Measurements from ENCODE around the gene DEK. TPM values are rescaled to one million over a fixed set of nuclear protein-coding genes. Genes with fewer than 3 reads are reported as not detected.
"Not testable (repeated sequence)": the region's sequence is repeated elsewhere in the genome, so short reads cannot be mapped to it uniquely, and the experiment has no call there.

DEK gene
- total RNA-seq, 1 experiment from 2014 or later: 173 TPM

- DNase-seq (ENCODE audit: low read depth): no peak
Measured at GRCh38 chr6:18207438-18207837, 56.9 kb downstream of the DEK start.

GRCh38 chr6:18206591-18206990 is 57.7 kb downstream of the DEK start:
- no peak for DNase-seq (ENCODE audit: low read depth)

GRCh38 chr6:18204691-18205090 is 59.6 kb downstream of the DEK start:
- no peak for DNase-seq (ENCODE audit: low read depth)

DNA sequence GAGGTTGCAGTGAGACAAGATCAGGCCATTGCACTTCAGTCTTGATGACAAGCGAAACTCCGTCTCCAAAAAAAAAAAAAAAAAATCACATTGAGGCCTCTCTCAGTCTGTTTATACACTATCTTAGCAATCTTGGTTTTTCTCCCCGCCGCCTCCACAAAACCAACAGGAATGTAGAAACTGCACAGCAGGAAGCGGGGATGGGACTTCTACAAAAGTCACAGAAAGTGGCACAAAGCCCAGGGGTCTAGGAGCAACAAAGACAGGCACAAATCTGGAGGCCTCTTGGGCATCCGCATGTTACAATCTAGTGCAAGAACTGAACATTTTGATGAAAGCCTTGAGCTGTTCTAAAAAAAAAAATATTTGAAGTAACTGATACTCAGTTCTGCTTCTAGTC is 60.5 kb downstream of the DEK start:
- DNase-seq (ENCODE audit: low read depth): no peak

DNA sequence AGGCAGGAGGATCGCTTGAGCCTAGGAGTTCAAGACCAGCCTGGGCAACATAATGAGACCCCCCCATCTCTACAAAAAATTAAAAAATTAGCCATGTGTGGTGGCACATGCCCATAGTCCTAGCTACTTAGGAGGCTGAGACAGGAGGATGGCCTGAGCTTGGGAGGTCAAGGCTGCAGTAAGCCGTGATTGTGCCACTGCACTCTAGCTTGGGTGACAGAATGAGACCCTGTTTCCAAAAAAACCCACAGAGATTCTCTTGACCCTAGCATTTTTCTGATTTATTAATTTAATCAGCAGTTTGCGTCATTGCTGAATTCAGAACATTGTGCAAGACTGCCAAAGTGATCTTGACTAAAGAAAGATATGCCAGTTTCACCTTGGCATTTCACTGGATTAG is 72.3 kb downstream of the DEK start:
- no peak for DNase-seq (ENCODE audit: low read depth)

DNA sequence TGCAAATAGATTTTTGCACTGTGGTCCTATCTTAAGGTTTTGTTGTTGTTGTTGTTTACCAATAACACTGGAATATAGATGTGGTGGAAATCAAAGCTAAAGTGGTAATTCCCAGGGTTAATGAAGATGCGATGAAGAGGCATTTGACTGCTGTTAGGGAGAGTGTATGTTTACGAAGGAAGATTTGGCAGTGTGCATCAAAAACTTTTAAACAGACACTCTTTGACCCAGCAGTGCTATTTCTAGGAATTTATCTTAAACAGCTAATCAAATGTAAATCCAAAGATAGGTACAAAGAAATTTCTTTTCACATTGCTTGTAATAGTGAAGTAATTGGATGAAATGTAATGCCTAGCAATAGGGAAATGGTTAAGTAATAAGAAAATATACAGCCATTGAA is 75.1 kb downstream of the DEK start:
- no peak for DNase-seq (ENCODE audit: low read depth)

DNA sequence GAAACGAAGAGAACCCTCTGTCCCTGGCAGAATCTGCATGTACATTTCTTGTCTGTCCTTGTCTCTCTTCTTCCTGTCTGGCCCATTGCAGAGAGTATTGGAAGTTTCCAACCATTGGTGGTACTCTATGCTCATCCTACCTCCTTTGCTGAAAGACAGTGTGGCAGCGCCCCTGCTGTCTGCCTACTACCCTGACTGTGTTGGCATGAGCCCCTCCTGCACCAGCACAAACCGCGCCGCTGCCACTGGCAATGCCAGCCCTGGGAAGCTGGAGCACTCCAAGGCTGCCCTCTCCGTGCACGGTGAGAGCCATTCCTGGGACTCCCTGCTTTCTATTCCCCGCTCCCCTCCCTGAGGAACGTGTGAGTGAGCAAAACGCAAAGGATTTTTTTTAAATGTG is 76.6 kb downstream of the DEK start:
- DNase-seq (ENCODE audit: low read depth): no peak

DNA sequence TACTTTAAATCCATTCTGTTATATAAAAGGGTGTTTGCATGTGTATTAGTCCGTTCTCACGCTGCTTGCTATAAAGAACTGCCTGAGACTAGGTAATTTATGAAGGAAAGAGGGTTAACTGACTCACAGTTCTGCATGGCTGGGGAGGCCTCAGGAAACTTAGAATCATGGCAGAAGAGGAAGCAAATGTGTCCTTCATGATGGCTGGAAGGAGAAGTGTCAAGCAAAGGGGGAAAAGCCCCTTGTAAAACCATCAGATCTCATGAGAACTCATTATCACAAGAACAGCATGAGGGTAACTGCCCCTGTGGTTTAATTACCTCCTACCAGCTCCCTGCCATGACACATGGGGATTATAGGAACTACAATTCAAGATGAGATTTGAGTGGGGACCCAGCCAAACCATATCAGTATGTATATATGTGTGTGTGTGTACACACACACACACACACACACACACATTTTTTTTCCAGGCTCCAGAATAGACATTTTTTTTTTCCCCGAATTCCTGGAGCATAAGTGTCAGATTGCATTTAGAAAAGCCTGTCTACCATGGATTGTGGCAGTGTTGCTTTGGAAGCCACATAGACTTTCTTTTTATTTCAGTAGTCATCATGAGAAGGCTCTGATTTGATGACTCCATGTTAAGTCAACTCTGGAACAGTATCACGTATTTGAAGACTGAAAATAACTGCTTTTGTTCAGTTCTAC is 77.6 kb downstream of the DEK start:
- no peak for DNase-seq (ENCODE audit: low read depth)

DNA sequence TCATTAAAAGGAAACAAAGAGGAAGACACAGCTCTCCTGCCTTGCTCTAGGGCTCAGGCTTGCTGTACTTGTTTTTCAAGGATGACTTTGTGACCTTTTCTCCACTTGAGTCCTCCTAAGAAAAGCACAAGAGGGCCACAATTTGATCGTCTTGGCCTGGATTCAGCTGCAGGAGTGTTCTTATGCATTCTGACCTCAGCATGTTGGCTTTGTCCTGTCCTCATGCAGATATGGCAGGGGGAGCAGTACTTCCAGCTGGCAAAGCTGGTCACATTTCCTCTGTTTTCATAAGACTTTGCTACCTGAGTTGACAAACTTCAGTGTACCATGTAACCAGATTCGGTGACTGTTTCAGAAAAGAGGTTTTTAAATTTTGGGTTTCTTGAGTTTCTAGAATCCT is 78.3 kb downstream of the DEK start:
- no peak for DNase-seq (ENCODE audit: low read depth)

- no peak for DNase-seq (ENCODE audit: low read depth)
Measured at GRCh38 chr6:18185624-18186023, 78.7 kb downstream of the DEK start.

GRCh38 chr6:18183766-18184165 is 80.6 kb downstream of the DEK start:
- no peak for DNase-seq (ENCODE audit: low read depth)

DNA sequence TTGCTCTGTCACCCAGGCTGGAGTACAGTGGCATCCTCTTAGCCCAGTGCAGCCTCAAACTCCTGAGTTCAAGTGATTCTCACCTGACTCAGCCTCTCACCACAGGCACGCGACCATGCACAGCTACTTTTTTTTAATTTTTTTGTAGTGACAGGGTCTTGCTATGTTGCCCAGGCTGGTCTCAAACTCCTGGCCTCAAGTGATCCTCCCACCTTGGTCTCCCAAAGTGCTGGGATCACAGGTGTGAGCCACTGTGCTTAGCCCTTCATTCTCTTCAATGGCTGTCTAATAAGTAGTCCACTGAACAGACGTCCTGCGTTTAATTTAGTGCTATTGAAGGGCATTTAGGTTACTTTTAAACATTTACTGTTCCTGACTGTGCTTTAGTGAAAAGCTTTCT is 81.8 kb downstream of the DEK start:
- DNase-seq (ENCODE audit: low read depth): no peak

DNA sequence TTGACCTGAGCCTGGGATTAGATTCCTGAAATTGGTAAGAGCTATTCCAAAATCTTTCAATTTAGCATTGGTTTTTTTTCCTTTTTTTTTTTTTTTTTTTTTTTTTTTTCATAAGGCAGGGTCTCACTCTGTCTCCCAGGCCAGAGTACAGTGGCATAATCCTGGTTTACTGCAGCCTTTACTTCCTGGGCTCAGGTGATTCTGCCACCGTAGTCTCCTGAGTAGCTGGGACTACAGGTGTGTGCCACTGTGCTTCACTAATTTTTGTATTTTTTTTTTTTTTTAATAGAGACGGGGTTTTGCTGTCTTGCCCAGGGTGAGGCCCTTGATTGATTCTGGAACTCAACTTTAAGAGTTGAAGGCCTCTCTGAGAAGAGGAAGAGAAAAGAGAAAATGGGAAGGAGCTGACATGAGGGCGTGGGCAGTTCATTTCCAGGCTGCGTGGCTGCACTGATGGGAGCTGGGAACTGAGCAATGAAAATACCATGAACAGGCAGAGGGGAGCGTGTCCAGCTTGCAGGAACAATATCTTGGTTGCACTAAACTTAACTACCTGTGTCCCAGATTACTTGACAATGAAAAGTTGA is 84.5 kb downstream of the DEK start:
- no peak for DNase-seq (ENCODE audit: low read depth)

DNA sequence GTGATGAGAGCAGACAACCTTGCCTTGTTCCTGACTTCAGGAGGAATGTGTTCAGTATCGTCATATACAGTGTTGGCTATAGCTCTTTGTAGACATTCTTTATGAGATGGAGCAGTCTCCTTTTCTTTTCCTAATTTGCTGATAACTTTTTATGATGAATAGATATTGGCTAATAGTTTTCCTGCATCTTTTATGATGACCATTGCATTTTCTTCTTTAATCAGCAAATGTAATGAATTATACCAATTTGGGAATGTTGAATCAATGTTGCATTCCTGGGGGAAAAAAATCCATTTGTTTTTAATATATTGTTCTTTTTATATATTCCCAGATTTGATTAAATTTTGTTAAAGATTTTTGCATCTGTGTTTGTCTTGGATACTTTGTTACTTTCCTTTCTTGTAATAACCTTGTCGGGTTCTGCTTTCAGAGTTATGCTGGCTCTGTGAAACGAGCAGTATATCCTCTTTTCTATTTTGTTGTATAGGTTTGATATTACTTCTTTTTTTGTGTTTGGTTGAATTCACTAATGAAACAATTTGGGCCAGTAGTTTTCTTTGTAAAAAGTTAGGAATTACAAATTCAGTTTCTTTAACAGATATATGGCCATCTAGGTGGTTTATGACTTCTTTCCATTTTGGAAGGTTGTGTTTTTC is 85.2 kb downstream of the DEK start:
- no peak for DNase-seq (ENCODE audit: low read depth)

DNA sequence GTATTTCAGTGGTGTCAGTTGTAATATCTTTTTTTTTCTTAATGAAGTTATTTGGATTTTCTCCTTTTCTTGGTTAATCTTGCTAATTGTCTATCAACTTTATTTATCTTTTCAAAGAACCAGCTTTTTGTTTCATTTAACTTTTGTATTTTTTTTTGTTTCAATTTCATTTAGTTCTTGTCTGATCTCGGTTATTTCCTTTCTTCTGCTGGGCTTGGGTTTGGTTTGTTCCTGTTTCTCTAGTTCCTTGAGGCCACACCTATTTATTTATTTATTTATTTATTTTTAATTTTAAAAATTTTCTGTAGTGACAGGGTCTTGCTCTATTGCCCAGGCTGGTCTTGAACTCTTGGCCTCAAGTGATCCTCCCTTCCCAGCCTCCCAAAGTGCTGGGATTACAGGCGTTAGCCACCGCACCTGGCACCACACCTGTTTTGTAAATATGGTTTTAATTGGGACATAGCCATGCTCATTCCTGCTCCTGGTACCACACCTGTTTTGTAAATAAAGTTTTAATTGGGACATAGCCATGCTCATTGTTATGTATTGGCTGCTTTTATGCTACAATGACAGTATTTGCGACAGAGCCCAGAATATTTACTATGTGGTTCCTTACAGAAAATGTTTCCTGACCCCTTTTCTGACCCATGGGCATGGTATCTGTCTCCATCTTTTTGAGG is 86.9 kb downstream of the DEK start:
- no peak for DNase-seq (ENCODE audit: low read depth)

GRCh38 chr6:18176198-18176597 is 88.1 kb downstream of the DEK start:
- DNase-seq (ENCODE audit: low read depth): not testable (repeated sequence)

Other genes with a start within 250 kb of the DEK start
- gene NHLRC1, start 141.9 kb downstream of the DEK start, total RNA-seq (2014; rRNA removed): 1.5 and 3.3 TPM in 2 replicates
- 11.5 and 12.2 TPM in 2 replicates for gene TPMT, start 109.5 kb downstream of the DEK start, total RNA-seq (2014; rRNA removed)
- 12.2 and 13.3 TPM in 2 replicates for gene KDM1B, start 109.1 kb downstream of the DEK start, total RNA-seq (2014; rRNA removed)
- 0.13 and 0.80 TPM in 2 replicates for gene RNF144B, start 122.8 kb upstream of the DEK start, total RNA-seq (2014; rRNA removed)